HG02759 (cell line): ENCODE results near the gene TMEM106C.

Experiments used
- ATAC-seq: cut with Tn5 transposase; IDR thresholded peaks from one replicate; pipeline ENCODE4 v1.9.1; 2021; ENCODE audit warnings: mild to moderate bottlenecking, moderate library complexity; ENCODE audit not compliant: unreplicated experiment

TMEM106C gene

DNA sequence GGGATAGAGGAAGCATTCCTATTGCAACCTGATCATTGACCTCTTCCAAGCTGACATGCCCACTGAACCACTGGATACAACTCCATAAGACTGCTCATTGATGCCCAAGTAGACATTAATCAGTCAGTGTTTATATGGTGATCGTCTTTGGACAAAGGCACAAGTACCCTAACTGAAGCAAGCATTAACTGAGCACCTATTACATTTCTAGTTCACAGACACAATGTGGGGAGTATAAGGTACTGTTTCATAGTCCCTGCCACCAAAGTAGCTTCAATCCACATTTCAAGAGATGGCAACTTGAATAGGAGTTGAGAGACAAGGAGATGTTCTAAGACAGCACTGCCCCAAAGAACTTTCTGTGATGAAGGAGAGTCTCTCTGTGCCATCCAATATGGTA lies 51.7 kb downstream of the TMEM106C start:
- ATAC-seq = no peak

DNA sequence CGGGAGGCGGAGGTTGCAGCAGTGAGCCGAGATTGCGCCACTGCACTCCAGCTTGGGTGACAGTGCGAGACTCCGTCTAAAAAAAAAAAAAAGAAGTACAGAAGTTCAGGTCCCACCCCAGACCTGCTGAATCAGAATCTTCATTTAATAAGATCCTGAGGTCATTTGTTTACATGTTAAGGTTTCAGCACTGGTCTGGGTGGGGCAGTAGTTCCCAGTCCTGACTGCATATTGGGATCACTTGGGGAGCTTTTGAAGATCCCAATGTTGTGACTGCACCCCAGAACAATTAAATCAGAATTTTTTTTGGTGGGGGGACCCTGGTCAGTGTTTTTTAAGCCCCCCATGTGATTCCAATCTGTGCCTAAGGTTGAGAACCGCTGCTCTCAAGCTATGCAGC lies 52.6 kb downstream of the TMEM106C start:
- ATAC-seq = no peak

GRCh38 chr12:48016373-48017020 lies 53.1 kb downstream of the TMEM106C start:
- ATAC-seq = no peak

DNA sequence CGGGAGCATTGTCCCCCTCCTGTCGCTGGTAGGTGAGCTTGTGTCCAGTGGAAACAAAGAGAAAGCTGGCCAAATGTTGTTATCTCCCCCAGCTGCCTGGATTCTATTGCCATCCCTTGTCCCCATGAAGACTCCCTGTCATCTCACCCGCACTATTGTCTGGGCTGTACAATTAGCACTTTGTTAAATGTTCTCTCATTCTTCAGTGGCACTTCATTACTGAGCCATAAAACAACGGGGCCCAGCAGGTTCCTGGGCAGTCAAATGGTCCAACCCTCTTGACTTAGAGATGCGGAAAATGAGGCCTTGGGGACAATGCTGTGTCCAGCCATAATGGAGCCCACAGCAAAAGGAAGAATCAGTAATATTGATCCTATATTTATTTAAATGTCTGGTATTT lies 54.1 kb downstream of the TMEM106C start:
- no peak for ATAC-seq

- ATAC-seq = no peak
These were observed 54.7 kb downstream of the TMEM106C start for GRCh38 chr12:48017921-48018617.
